ENCODE measurements around the gene RNF144B.

RNF144B gene

GRCh38 chr6:18432619-18433018 lies 45.5 kb downstream of the RNF144B start:
- Histone ChIP-seq H3K4me1 (ENCODE audit: insufficient read depth, low read length, poor library complexity, severe bottlenecking) (no peaks in the 10 kb centered on the region), H3K9ac (ENCODE audit: low read depth, low read length, poor library complexity, severe bottlenecking) (no peak overlapping the region), H3K4me3 (ENCODE audit: low read length, poor library complexity, severe bottlenecking) (no peak overlapping the region), H2AFZ (ENCODE audit: low read length) (no peak overlapping the region), H3K9me3 (ENCODE audit: insufficient read depth, low read depth, low read length) (no peaks in the 10 kb centered on the region), H3K4me2 (ENCODE audit: low read depth, low read length, poor library complexity, severe bottlenecking) (no peak overlapping the region), H4K20me1 (ENCODE audit: insufficient read depth, low read length, poor library complexity, severe bottlenecking) (no peaks in the 10 kb centered on the region), H3K9me2 (replicated peaks; ENCODE audit: low read depth, low read length) (no peaks in the 10 kb centered on the region), H3K27me3 (ENCODE audit: insufficient read depth, low read length, poor library complexity, severe bottlenecking) (no peaks in the 10 kb centered on the region), H3K36me3 (ENCODE audit: insufficient read depth, low read length) (no peaks in the 10 kb centered on the region), H3K79me2 (ENCODE audit: insufficient read depth, low read length) (no peaks in the 10 kb centered on the region), H3F3A (ENCODE audit: low read depth) (no peaks in the 10 kb centered on the region)
- TF ChIP-seq CTCF (conservative IDR thresholded peaks at IDR 0.05; ENCODE audit: low read length) (no peak), EZH2phosphoT487 (IDR thresholded peaks at IDR 0.05; ENCODE audit: borderline replicate concordance) (no peak)

- Histone ChIP-seq H3K27me3 (ENCODE audit: insufficient read depth, low read length, poor library complexity, severe bottlenecking) (no peaks in the 10 kb centered on the region), H4K20me1 (ENCODE audit: insufficient read depth, low read length, poor library complexity, severe bottlenecking) (no peaks in the 10 kb centered on the region), H3F3A (ENCODE audit: low read depth) (no peaks in the 10 kb centered on the region), H3K9ac (ENCODE audit: low read depth, low read length, poor library complexity, severe bottlenecking) (no peak overlapping the region), H3K4me1 (ENCODE audit: insufficient read depth, low read length, poor library complexity, severe bottlenecking) (no peaks in the 10 kb centered on the region), H3K4me3 (ENCODE audit: low read length, poor library complexity, severe bottlenecking) (no peak overlapping the region), H3K36me3 (ENCODE audit: insufficient read depth, low read length) (no peaks in the 10 kb centered on the region), H3K9me3 (ENCODE audit: insufficient read depth, low read depth, low read length) (no peaks in the 10 kb centered on the region), H3K79me2 (ENCODE audit: insufficient read depth, low read length) (no peaks in the 10 kb centered on the region), H2AFZ (ENCODE audit: low read length) (no peak overlapping the region), H3K9me2 (replicated peaks; ENCODE audit: low read depth, low read length) (no peaks in the 10 kb centered on the region), H3K4me2 (ENCODE audit: low read depth, low read length, poor library complexity, severe bottlenecking) (no peak overlapping the region)
- TF ChIP-seq EZH2phosphoT487 (IDR thresholded peaks at IDR 0.05; ENCODE audit: borderline replicate concordance), result no peak
- TF ChIP-seq CTCF (conservative IDR thresholded peaks at IDR 0.05; ENCODE audit: low read length), result no peak
Measured at GRCh38 chr6:18433059-18433458, 45.9 kb downstream of the RNF144B start.

GRCh38 chr6:18436341-18436740 lies 49.2 kb downstream of the RNF144B start:
- Histone ChIP-seq H2AFZ (ENCODE audit: low read length) (no peak overlapping the region), H3K4me3 (ENCODE audit: low read length, poor library complexity, severe bottlenecking) (no peak overlapping the region), H3K4me2 (ENCODE audit: low read depth, low read length, poor library complexity, severe bottlenecking) (no peak overlapping the region), H3K9ac (ENCODE audit: low read depth, low read length, poor library complexity, severe bottlenecking) (no peak overlapping the region), H3K9me3 (ENCODE audit: insufficient read depth, low read depth, low read length) (no peaks in the 10 kb centered on the region), H3F3A (ENCODE audit: low read depth) (no peaks in the 10 kb centered on the region; the same call in 1 of the 2 replicates), H4K20me1 (ENCODE audit: insufficient read depth, low read length, poor library complexity, severe bottlenecking) (no peaks in the 10 kb centered on the region), H3K36me3 (ENCODE audit: insufficient read depth, low read length) (no peaks in the 10 kb centered on the region), H3K4me1 (ENCODE audit: insufficient read depth, low read length, poor library complexity, severe bottlenecking) (peaks cover 15% of the 10 kb centered on the region), H3K79me2 (ENCODE audit: insufficient read depth, low read length) (no peaks in the 10 kb centered on the region), H3K27me3 (ENCODE audit: insufficient read depth, low read length, poor library complexity, severe bottlenecking) (no peaks in the 10 kb centered on the region), H3K9me2 (replicated peaks; ENCODE audit: low read depth, low read length) (no peaks in the 10 kb centered on the region)
- TF ChIP-seq CTCF (conservative IDR thresholded peaks at IDR 0.05; ENCODE audit: low read length) (no peak), EZH2phosphoT487 (IDR thresholded peaks at IDR 0.05; ENCODE audit: borderline replicate concordance) (no peak)

All from Loucy (cell line).